ENCODE measurements around the gene KRT13.
A peak's percentile ranks its signal among the peaks of the same experiment; 100 is the strongest.

Gene KRT13

DNA sequence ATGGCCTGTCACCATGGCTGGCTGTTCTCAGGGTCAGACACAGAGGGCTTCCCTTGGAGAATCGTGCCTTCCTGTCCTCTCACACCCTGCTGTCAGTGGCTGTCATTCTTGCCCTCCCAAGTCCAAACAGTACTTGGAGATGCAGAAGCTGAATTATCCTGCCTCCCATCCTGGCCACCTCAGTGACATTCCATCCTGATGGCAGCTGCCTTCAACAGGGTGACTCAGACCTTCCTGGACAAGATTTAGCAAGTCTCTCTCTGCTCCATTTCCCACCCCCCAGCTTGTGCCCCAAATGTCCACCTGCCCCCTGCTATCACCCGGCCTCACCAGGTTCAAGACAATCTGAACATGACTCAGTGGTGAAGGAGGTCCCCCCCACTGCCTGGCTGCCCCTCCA is 10.9 kb downstream of the KRT13 start:
- DNase-seq (ENCODE audit: low spot score) = peak; percentile 53

DNA sequence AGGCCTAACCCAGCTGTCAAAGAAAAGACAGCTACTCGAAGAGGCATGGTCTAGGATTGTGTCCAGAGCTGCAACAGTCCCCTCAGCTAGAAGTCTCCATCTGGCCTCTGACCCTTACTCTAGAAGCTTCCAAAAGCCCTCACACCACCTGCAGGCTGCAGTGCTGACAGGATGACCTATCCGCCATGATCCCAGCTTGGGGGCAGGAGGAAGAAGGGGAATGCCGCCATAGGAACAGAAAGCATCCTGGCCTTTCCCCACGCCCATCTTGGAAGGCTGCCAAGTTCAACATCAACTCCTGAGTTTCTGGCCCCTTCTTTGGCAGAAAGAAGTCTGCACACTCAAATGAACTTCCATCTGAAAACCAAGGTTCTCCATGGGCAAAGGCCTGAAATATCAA is 12.6 kb downstream of the KRT13 start:
- no peak for DNase-seq (ENCODE audit: low spot score)

GRCh38 chr17:41492351-41492750 is 13.1 kb downstream of the KRT13 start:
- no peak for DNase-seq (ENCODE audit: low spot score)

GRCh38 chr17:41491476-41491875 is 13.9 kb downstream of the KRT13 start:
- DNase-seq (ENCODE audit: low spot score) = no peak

- DNase-seq (ENCODE audit: low spot score) = no peak
Measured at GRCh38 chr17:41490000-41490990, 15.1 kb downstream of the KRT13 start.

DNA sequence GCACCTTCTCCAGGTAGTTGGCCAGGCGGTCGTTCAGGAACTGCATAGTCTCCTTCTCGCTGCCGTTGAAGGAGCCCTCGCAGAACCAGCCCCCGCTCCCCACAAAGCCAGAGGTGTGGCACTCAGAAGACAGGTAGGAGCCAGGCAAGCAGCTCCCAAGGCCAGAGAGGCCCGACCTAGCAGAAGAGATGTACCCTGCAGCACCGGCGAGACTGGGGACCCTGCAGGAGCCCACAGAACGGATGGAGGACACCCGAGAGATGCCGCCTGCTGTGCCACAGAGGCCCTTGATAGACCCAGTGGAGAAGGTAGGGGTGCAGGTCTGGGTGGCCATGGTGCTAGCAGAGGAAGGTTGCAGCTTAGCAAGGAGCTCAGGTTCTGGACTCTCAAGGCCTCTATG is 15.9 kb downstream of the KRT13 start, which contains the start of gene KRT36:
TSS of gene KRT36 (minus strand) at position 380 of the 400 bp plus-strand sequence. CDS start at position 334, 46 bp downstream.
- DNase-seq (ENCODE audit: low spot score) = no peak

DNA sequence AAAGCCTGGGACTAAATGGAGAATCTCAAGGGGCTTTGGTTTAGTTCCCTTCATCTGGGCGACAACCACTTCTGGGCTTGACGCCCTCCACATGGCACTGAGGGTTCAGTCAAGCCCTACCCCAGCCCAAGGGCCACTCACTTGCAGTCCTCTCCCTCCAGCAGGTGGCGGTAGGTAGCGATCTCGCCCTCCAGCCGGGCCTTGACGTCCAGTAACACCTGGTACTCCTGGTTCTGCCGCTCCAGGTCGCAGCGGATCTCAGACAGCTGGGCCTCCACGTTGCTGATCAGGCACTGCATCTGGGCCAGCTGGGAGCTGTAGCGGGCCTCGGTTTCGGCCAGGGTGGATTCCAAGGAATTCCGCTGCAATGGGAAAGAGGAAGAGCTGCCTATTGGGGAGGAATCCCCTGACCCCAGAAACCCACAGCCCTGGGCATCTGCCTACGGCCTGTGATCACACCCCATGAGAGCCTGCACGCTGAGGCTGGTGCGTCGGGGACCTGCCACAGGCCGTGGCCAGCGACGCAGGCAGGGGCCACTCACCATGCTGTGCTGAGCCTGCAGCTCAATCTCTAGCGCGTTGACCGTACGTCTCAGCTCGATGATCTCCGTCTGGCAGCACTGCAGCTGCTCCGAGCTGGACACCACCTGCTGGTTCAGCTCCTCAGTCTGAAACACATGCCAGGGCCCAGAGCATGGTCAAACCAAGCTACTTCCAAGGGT is 18.4 kb downstream of the KRT13 start:
- no peak for DNase-seq (ENCODE audit: low spot score)

GRCh38 chr17:41486316-41486715 is 19.1 kb downstream of the KRT13 start:
- DNase-seq (ENCODE audit: low spot score) = no peak

DNA sequence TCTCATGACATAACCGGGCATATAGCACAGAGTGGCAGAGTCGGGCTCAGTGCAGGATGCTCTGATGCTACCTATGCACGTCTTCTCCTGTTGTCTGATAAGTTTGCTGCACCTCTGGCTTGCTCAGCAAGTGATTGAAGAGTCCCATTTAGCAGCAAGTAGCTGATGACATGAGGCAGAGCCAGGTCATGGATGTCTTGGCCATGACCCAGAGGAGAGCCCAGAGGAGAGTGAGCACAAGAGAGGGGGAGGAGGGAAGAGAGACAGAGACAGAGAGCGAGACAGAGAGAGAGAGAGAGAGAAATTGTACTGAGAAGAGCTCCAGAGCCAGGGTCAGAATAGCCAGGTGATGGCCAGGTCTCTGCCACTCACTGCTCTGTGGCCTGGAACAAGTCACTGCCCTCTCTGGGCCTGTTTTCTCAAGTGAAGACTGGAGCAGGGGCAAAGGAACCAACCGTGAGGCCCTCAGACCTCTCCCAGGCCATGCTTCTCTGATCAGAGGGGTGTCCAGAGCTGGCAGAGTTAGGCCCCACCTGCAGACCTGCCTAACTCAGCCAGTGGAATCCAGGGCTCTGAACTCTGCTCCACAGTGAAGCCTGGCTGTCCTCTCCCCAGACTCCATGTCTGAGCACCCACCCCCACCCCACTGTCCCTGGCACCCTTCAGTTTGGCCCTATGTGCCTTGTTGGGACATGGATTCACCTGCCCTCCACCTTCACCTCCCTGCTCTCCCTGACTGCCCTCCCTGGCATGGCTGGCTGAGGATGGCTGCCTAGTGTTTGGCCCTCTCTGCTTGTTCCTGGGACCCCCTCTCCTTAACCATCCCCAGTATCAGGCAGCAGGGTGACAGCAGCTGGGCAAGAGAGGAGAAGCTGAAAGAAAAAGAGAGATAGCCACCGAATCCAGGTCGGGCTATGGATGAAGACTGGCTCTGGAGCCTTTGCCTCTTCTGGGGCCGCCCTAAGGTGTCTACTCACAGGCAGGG is 20.2 kb downstream of the KRT13 start:
- DNase-seq (ENCODE audit: low spot score) = no peak

DNA sequence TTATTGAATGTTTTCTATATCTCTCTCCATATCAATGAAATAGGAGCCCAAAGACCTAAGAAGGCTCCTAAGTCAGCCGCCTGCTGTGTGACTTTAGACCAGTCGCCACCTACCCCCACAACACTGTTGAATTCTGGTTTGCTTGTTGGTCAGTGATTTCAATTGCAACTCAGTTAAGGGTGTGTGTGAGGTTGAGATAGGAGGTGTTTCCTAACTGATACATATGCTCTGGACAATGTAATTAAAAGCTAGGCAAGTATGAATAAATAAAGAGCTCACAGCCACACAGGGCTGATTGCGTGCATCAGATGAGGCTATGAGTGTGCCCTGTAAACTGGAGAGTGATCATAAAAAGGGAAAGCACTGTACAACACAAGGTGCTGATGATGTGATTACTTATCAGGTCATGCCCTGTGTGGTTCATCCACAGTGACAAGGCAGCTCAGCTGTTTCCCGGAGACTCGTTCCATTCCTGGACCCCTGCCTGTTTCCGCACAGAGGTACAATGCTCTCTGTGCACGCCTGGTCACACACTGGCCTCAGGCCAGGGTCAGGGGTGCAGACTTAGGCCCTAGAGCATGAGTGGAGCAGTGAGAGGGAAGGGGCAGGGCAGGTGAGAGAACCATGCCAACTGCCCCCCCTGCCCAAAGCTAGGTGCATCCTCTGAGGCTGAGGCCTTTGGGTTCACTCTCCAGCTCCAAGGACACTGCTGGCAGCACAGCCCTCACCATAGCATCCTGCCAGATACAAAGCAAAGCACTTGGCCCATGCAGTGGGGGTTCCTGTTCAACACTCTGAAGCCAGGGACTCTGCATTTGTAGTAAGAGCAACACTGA is 21.2 kb downstream of the KRT13 start:
- DNase-seq (ENCODE audit: low spot score) = no peak

GRCh38 chr17:41483531-41483930 is 21.9 kb downstream of the KRT13 start:
- no peak for DNase-seq (ENCODE audit: low spot score)

- no peak for DNase-seq (ENCODE audit: low spot score)
Measured at GRCh38 chr17:41481036-41481435, 24.4 kb downstream of the KRT13 start, which contains the start of gene KRT35. TSS of gene KRT35 (minus strand) at chr17:41481151. CDS start at chr17:41481097, 54 bp downstream.

DNA sequence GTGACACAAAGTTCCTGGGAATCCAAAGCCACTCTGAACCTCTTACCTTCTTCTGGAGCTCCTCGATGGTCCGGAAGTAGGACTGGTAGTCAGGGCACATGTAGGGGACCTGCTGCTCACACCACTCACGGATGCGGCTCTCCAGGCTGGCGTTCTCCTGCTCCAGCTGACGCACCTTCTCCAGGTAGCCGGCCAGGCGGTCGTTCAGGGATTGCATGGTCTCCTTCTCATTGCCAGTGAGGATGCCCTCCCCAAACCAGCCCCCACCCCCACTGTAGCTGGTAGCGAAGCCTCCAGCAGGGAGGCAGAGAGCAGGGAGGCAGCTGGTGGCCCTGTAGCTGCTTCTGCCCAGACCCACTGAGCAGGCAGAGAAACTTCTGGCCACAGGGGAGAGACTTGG is 24.8 kb downstream of the KRT13 start:
- no peak for DNase-seq (ENCODE audit: low spot score)

- DNase-seq (ENCODE audit: low spot score) = no peak
Measured at GRCh38 chr17:41480136-41480535, 25.3 kb downstream of the KRT13 start.

DNA sequence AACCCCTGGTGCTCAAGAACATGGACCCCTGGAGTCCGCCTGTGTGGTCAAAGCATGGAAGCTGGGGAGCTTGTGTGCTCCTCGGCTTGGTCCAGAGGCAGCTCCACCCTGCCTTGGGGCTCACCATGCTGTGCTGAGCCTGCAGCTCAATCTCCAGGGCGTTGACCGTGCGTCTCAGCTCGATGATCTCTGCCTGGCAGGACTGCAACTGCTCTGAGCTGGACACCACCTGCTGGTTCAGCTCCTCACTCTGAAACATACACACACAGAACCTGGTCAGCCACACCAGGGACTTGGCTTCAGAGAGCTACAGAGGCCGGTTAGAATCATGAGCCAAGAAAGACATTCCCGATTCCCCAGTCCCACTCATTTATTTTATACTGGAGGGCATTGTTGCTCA is 27.2 kb downstream of the KRT13 start:
- DNase-seq (ENCODE audit: low spot score) = no peak

DNA sequence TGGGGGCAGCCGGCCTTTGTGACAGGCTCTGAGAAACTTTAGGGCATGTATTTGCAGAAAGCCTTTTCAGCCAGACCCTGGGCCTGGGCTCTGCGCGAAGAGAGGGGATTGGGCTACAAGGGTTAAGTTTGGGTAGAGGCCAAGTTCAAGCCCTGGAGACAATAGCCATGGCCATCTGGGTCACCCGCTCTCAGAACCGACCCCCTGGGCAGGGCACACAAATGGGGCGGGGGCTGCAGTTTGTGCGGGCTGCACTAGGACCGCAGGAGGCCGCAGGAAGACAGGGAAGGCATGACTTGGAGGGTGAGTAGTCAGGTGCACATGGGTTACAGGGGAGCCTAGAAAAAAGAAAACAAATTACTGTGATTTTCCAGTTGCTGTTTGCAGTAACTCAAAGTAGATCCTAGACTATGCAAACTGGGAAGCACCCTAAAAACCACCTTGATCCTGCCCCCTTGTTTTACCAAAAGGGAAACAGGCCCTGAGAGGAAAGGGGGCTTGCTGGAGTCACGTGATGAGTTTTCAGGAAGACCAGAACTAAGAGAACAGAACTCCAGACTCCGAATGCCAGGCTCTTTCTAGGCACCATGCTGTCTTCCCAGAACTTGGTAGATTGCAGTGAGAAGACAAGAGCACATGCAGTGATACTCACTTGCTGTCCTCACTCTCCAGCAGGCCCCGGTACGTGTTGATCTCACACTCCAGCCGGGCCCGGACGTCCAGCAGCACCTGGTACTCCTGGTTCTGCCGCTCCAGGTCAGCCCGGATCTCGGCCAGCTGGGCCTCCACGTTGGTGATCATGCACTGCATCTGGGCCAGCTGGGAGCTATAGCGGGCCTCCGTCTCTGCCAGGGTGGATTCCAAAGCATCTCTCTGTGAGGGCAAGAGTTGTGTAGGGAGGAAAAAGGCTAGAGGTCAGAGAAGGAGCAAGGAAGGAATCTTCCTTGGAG is 28.3 kb downstream of the KRT13 start:
- no peak for DNase-seq (ENCODE audit: low spot score)

DNA sequence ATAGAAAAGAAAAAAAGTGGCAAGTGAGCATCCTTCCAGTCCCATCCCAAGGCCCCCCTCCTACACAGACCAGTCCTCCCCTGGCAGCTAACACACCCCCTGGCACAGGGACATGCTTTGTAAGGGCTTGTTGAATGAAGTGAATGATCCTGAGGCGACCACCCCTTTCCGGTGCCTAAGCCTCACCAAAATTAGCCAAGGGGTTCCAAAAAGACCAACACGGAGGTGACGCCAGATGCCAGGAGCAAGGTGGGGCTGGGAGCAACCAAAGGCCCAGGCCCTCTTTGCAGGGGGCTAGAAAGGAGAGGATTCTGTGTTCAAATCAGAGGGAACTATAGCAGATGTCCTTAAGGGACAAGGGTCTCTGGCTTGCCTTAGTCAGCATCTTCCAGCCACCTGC is 30.0 kb downstream of the KRT13 start:
- no peak for DNase-seq (ENCODE audit: low spot score)

DNA sequence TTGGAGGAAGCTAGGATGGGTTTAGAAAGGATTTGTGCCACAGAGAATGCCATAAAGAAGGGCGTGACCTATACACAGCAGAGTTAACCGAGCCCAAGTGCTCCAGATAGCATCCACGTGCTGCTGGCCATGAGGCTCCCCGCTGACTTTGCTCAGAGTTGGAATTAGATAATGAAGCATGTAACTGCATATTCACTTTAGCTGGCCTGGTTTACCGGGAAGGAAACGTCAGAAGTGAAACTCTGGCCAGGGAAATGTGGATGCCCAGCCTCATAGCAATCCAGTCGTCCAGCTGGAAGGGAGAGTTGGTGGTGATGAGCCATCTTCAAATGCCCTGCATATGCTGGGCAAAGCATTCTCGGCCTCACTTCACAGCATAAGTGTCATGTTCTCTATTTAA is 30.5 kb downstream of the KRT13 start:
- no peak for DNase-seq (ENCODE audit: low spot score)

DNA sequence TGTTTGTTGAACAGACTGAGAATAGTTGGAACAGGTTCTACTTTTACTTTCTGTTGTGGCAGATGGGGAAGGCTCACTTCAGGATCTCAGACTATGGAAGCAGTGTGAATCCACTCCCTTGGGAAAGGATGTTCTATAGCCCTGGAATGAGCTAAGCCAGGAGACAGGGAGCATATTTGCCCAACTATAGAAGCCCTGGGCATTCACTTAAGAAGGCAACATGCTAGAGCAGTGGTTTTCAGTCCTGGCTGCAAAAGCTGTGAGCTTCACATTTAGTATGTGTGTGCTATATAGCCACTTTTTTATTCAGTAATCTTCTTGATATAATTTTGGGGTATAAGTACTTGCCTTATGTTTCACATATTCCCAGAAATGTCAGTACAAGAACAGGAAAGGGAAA is 37.1 kb downstream of the KRT13 start:
- DNase-seq (ENCODE audit: low spot score) = no peak

DNA sequence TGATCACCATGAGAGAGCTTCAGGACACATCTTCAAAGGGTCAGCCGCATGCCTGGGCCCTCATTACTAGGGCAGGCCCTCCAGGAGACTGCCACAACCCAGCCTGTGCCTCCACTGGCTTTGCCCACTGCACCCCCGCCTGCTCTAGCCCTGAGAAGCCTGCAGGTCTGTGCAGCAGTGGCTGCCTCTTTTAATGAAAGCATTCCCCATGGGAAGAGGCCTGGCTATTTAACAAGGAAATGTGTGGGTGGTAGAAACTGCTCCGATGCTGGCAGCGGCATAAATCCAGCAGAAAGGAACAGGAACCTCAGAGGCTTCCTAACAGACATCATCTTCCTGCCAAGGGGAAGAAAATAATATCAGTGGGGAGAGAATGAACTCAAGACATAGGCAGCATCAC is 37.9 kb downstream of the KRT13 start:
- no peak for DNase-seq (ENCODE audit: low spot score)
